Measurements from ENCODE around the gene SHC2. TPM values are rescaled to one million over a fixed set of nuclear protein-coding genes. Genes with fewer than 3 reads are reported as not detected.

Gene SHC2
- polyA plus RNA-seq, 4 donors, result 7.6 to 18.9 (median 12.3) TPM

- Histone ChIP-seq H3K36me3 (ENCODE audit: control insufficient read depth in 3 of 3, insufficient read depth in 2 of 3, low read depth in 1 of 3, low read length in 3 of 3) (peaks cover 0 to 33% (median 0%) of the 10 kb centered on the region in 3 donors), H3K27ac (ENCODE audit: low read depth in 1 of 3, low read length in 2 of 3) (peak overlapping the region in 1 of 3 donors; percentile 56), H3K4me3 (ENCODE audit: low read depth in 1 of 3, low read length in 3 of 3) (no peak overlapping the region), H3K9me3 (ENCODE audit: control insufficient read depth in 2 of 2, insufficient read depth in 1 of 2, low read depth in 1 of 2, low read length in 1 of 2) (peaks cover 0 to 7% of the 10 kb centered on the region in 2 donors), H3K4me1 (ENCODE audit: control insufficient read depth in 3 of 3, insufficient read depth in 2 of 3, low read depth in 1 of 3, low read length in 2 of 3) (peaks cover 0 to 5% (median 0%) of the 10 kb centered on the region in 3 donors), H3K27me3 (ENCODE audit: control insufficient read depth in 3 of 3, insufficient read depth in 3 of 3, low read length in 3 of 3) (no peaks in the 10 kb centered on the region)
- 52 to 80% (median 66%) methylated on average over 30 to 31 of the region's 31 CpGs for WGBS, 3 donors
- FAIRE-seq (no peak), DNase-seq (no peak)
Measured at GRCh38 chr19:447816-448560, 12.8 kb downstream of the SHC2 start.

- peaks cover 0 to 29% (median 0%) of the 10 kb centered on the region in 3 donors for H3K36me3 ChIP-seq (ENCODE audit: control insufficient read depth in 3 of 3, insufficient read depth in 2 of 3, low read depth in 1 of 3, low read length in 3 of 3)
- no peaks in the 10 kb centered on the region for H3K27me3 ChIP-seq (ENCODE audit: control insufficient read depth in 3 of 3, insufficient read depth in 3 of 3, low read length in 3 of 3)
- no peak overlapping the region for H3K4me3 ChIP-seq (ENCODE audit: low read depth in 1 of 3, low read length in 3 of 3)
- H3K9me3 ChIP-seq (ENCODE audit: control insufficient read depth in 2 of 2, insufficient read depth in 1 of 2, low read depth in 1 of 2, low read length in 1 of 2), result peaks cover 0 to 7% of the 10 kb centered on the region in 2 donors
- no peak for FAIRE-seq
- no peak for DNase-seq
- H3K4me1 ChIP-seq (ENCODE audit: control insufficient read depth in 3 of 3, insufficient read depth in 2 of 3, low read depth in 1 of 3, low read length in 2 of 3), result peaks cover 0 to 5% (median 0%) of the 10 kb centered on the region in 3 donors
- WGBS, 3 donors, result 83 to 92% (median 87%) methylated on average over 24 of the region's 24 CpGs
- H3K27ac ChIP-seq (ENCODE audit: low read depth in 1 of 3, low read length in 2 of 3), result no peak overlapping the region
Measured at GRCh38 chr19:447064-447426, 13.8 kb downstream of the SHC2 start.

- Histone ChIP-seq H3K4me1 (ENCODE audit: control insufficient read depth in 3 of 3, insufficient read depth in 2 of 3, low read depth in 1 of 3, low read length in 2 of 3) (peaks cover 0 to 5% (median 0%) of the 10 kb centered on the region in 3 donors), H3K4me3 (ENCODE audit: low read depth in 1 of 3, low read length in 3 of 3) (no peak overlapping the region), H3K27me3 (ENCODE audit: control insufficient read depth in 3 of 3, insufficient read depth in 3 of 3, low read length in 3 of 3) (no peaks in the 10 kb centered on the region), H3K27ac (ENCODE audit: low read depth in 1 of 3, low read length in 2 of 3) (no peak overlapping the region), H3K36me3 (ENCODE audit: control insufficient read depth in 3 of 3, insufficient read depth in 2 of 3, low read depth in 1 of 3, low read length in 3 of 3) (peaks cover 0 to 28% (median 0%) of the 10 kb centered on the region in 3 donors), H3K9me3 (ENCODE audit: control insufficient read depth in 2 of 2, insufficient read depth in 1 of 2, low read depth in 1 of 2, low read length in 1 of 2) (no peaks in the 10 kb centered on the region)
- no peak for DNase-seq
- WGBS, 3 donors, result 95 to 96% (median 96%) methylated on average over 26 of the region's 26 CpGs
- no peak for FAIRE-seq
Measured at GRCh38 chr19:444677-445210, 16.1 kb downstream of the SHC2 start.

GRCh38 chr19:443005-443404, 17.8 kb downstream of the SHC2 start:
- no peak overlapping the region for H3K4me3 ChIP-seq (ENCODE audit: low read depth in 1 of 3, low read length in 3 of 3)
- peaks cover 0 to under 1% (median 0%) of the 10 kb centered on the region in 3 donors for H3K4me1 ChIP-seq (ENCODE audit: control insufficient read depth in 3 of 3, insufficient read depth in 2 of 3, low read depth in 1 of 3, low read length in 2 of 3)
- H3K27me3 ChIP-seq (ENCODE audit: control insufficient read depth in 3 of 3, insufficient read depth in 3 of 3, low read length in 3 of 3), result no peaks in the 10 kb centered on the region
- FAIRE-seq (no peak), DNase-seq (no peak)
- H3K9me3 ChIP-seq (ENCODE audit: control insufficient read depth in 2 of 2, insufficient read depth in 1 of 2, low read depth in 1 of 2, low read length in 1 of 2), result no peaks in the 10 kb centered on the region
- 91 to 97% (median 96%) methylated on average over 2 of the region's 2 CpGs for WGBS, 3 donors
- peaks cover 0 to 37% (median 0%) of the 10 kb centered on the region in 3 donors for H3K36me3 ChIP-seq (ENCODE audit: control insufficient read depth in 3 of 3, insufficient read depth in 2 of 3, low read depth in 1 of 3, low read length in 3 of 3)
- H3K27ac ChIP-seq (ENCODE audit: low read depth in 1 of 3, low read length in 2 of 3), result no peak overlapping the region

- Histone ChIP-seq H3K4me3 (ENCODE audit: low read depth in 1 of 3, low read length in 3 of 3) (no peak overlapping the region), H3K27me3 (ENCODE audit: control insufficient read depth in 3 of 3, insufficient read depth in 3 of 3, low read length in 3 of 3) (no peaks in the 10 kb centered on the region), H3K27ac (ENCODE audit: low read depth in 1 of 3, low read length in 2 of 3) (no peak overlapping the region), H3K4me1 (ENCODE audit: control insufficient read depth in 3 of 3, insufficient read depth in 2 of 3, low read depth in 1 of 3, low read length in 2 of 3) (no peaks in the 10 kb centered on the region), H3K36me3 (ENCODE audit: control insufficient read depth in 3 of 3, insufficient read depth in 2 of 3, low read depth in 1 of 3, low read length in 3 of 3) (peaks cover 0 to 41% (median 0%) of the 10 kb centered on the region in 3 donors), H3K9me3 (ENCODE audit: control insufficient read depth in 2 of 2, insufficient read depth in 1 of 2, low read depth in 1 of 2, low read length in 1 of 2) (no peaks in the 10 kb centered on the region)
- WGBS, 3 donors, result 94 to 97% (median 97%) methylated on average over 2 of the region's 2 CpGs
- DNase-seq, result no peak
- FAIRE-seq, result no peak
Measured at GRCh38 chr19:442085-442484, 18.7 kb downstream of the SHC2 start.

GRCh38 chr19:441213-441836, 19.5 kb downstream of the SHC2 start:
- no peak for DNase-seq
- FAIRE-seq, result no peak
- H3K27me3 ChIP-seq (ENCODE audit: control insufficient read depth in 3 of 3, insufficient read depth in 3 of 3, low read length in 3 of 3), result no peaks in the 10 kb centered on the region
- H3K9me3 ChIP-seq (ENCODE audit: control insufficient read depth in 2 of 2, insufficient read depth in 1 of 2, low read depth in 1 of 2, low read length in 1 of 2), result no peaks in the 10 kb centered on the region
- no peaks in the 10 kb centered on the region for H3K4me1 ChIP-seq (ENCODE audit: control insufficient read depth in 3 of 3, insufficient read depth in 2 of 3, low read depth in 1 of 3, low read length in 2 of 3)
- H3K27ac ChIP-seq (ENCODE audit: low read depth in 1 of 3, low read length in 2 of 3), result no peak overlapping the region
- 59 to 77% (median 67%) methylated on average over 23 of the region's 23 CpGs for WGBS, 3 donors
- H3K4me3 ChIP-seq (ENCODE audit: low read depth in 1 of 3, low read length in 3 of 3), result no peak overlapping the region
- H3K36me3 ChIP-seq (ENCODE audit: control insufficient read depth in 3 of 3, insufficient read depth in 2 of 3, low read depth in 1 of 3, low read length in 3 of 3), result peaks cover 0 to 40% (median 0%) of the 10 kb centered on the region in 3 donors

GRCh38 chr19:440391-441212, 20.2 kb downstream of the SHC2 start:
- Histone ChIP-seq H3K36me3 (ENCODE audit: control insufficient read depth in 3 of 3, insufficient read depth in 2 of 3, low read depth in 1 of 3, low read length in 3 of 3) (peaks cover 0 to 47% (median 0%) of the 10 kb centered on the region in 3 donors), H3K27me3 (ENCODE audit: control insufficient read depth in 3 of 3, insufficient read depth in 3 of 3, low read length in 3 of 3) (no peaks in the 10 kb centered on the region), H3K4me1 (ENCODE audit: control insufficient read depth in 3 of 3, insufficient read depth in 2 of 3, low read depth in 1 of 3, low read length in 2 of 3) (no peaks in the 10 kb centered on the region), H3K9me3 (ENCODE audit: control insufficient read depth in 2 of 2, insufficient read depth in 1 of 2, low read depth in 1 of 2, low read length in 1 of 2) (no peaks in the 10 kb centered on the region), H3K27ac (ENCODE audit: low read depth in 1 of 3, low read length in 2 of 3) (no peak overlapping the region), H3K4me3 (ENCODE audit: low read depth in 1 of 3, low read length in 3 of 3) (no peak overlapping the region)
- FAIRE-seq (no peak), DNase-seq (no peak)
- 87 to 89% (median 88%) methylated on average over 47 to 48 of the region's 48 CpGs for WGBS, 3 donors
